GM15510 (cell line): ENCODE results near the gene MID1.

Source experiments
- POLR2A ChIP-seq: IDR thresholded peaks from 3 replicates; pipeline ENCODE4 v1.6.1; 2011; ENCODE audit warnings: borderline replicate concordance; ENCODE audit not compliant: insufficient read length; ENCODE audit errors: extremely low read depth

The MID1 gene

GRCh38 chrX:10536744-10537143 is 83.6 kb downstream of the MID1 start:
- no peak for TF ChIP-seq POLR2A

- no peak for TF ChIP-seq POLR2A
Observed at GRCh38 chrX:10534611-10535010, 85.8 kb downstream of the MID1 start.

- no peak for TF ChIP-seq POLR2A
Observed at GRCh38 chrX:10533696-10534365, 86.6 kb downstream of the MID1 start.

DNA sequence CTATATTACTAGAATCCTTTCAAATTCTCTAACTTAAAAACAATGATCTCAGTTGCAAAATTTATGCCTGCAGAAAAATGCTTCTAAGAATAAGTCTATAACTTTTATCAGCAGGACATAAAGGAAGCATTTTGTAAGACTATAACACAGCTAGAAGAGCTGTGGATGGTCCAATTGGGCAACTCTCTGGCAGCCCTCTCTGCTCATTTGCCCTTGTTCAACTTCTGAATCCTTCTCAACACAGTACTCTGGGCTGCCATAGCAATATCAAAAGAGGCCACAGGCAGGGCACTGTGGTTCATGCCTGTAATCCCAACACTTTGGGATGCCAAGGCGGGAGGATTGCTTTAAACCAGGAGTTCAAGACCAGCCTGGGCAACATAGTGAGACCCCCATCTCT is 88.5 kb downstream of the MID1 start:
- TF ChIP-seq POLR2A, result no peak

- no peak for TF ChIP-seq POLR2A
Observed at GRCh38 chrX:10529344-10529743, 91.0 kb downstream of the MID1 start.

GRCh38 chrX:10526451-10526850 is 93.9 kb downstream of the MID1 start:
- TF ChIP-seq POLR2A, result no peak

DNA sequence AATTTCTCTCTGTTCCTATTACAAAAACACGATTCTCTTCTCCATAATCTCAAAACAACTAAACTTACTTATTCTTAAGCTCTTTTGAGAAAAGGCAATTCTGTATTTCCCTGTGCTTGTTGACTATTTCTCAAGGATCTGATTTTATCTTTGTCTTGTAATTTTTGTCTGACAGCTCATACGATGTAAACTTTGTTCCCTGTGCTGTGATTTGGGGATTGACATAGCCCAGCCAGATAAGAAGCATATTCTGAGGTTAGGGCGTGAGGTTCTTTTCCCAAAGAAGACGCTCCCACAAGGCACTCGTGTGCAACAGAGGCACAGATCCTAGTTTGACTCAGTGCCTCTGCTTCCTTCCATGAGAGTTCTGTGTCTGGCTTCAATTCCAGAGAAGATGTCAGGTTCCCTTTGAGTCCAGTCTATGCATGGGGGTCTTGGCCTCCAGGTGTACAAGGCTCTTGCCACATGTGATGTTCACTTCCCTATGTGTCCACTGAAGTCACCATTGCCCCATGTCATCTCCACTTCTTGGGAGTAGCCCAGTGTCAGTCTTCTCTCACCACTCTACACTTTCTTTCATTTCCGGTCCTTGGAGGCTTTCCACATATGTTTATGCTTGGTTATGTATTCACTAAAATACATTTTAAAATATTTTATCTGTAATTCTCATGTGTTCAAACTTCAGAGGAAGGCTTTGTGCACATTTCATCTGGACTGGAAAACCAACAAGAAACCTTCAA is 94.8 kb downstream of the MID1 start:
- TF ChIP-seq POLR2A, result no peak

- TF ChIP-seq POLR2A, result no peak
Observed at GRCh38 chrX:10524578-10524977, 95.8 kb downstream of the MID1 start.

GRCh38 chrX:10519761-10520160 is 100.6 kb downstream of the MID1 start:
- no peak for TF ChIP-seq POLR2A

DNA sequence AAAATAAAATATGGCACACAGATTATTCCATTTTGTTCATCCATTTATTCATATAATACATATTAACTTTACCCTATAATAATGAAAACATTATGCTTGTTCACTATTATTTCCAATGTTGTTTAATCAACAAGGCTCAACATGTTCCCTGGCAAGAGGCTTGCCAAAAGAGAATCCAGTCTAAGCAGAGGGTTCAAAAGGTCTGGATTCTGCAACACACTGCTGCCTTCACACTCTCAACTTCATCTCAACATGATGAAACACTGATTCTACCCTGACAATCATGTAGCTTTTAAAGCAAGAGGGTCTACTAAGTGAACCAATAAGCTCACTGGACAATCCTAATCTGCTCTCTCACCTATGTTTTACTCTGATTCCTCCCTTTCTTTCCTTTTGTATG is 101.1 kb downstream of the MID1 start:
- TF ChIP-seq POLR2A, result no peak

DNA sequence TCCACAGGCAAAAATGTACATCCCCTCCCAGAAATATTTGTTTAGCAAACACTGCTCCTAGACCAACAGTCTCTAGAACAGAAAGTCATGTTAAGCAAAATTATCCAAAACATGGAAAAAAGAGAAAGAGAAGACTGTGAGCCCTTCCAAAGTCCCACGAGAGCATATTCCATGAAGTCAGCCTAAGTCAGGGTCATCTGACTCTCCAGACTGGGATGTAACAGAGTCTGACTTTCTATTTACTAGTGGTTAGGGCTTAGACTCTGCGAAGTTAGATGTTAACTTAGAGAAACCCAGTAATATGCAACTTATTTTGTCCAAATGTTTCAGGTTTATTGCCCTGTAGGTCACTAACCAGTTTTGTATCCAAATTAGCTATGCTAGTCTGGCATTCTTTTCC is 102.3 kb downstream of the MID1 start:
- no peak for TF ChIP-seq POLR2A

DNA sequence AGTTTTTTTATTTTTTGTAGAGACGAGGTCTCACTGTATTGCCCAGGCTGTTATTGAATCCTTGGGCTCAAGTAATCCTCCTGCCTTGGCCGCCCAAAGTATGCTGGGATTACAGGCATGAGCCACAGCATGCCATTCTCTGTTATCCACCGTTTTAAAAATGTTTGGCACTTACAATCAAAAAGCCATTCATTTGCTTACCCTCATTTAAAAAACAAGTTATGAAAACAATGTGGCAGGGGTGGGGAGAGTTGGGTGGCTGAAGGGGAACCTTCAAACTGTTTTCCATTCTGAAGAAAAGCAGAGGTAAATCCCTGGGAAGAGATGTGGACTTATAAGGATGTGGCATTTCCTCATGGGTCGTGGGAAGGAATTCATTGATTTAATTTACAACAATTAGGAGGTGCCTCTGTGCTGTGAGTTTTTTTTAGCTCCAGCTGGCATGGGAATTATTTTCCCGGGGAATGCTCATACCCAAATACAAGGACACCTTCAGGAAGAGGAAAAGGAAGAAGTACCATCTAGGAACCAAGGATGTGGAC is 103.5 kb downstream of the MID1 start:
- no peak for TF ChIP-seq POLR2A

DNA sequence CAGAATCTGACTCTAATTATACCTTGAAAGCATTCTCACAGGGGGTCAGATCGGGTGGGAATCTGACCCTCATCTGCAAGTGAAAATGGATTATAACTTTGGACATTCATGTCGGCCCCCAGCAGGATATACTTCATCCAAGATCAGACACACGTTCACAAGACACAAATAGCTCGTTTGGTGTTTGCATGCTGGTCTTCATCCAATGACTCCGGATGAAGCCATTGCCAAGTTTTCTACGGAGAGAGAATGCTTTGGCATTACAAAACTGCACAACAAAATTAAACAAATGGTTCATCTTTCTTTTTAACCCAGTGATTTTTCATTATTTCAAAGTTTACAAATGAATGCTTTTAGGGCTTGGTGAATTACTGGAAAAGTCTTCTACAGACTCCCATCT is 105.5 kb downstream of the MID1 start:
- TF ChIP-seq POLR2A, result no peak

DNA sequence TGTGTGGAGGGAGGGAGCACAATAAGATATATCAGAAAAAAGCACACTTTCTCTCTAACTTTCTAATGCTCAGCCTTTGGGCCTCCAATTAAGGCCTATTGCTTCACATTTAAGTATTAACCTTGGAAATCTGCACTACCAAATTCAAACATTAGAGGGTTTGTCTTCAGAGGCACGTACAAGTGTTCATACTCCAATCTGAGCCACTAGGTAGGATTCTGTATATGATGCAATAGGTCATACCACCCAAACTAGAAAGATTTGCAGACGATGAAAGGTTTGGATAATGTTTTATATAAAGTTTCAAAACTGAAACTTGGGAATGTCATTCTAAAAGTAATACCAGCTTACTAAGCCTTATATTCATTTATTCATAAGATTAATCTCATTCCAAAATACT is 106.4 kb downstream of the MID1 start:
- no peak for TF ChIP-seq POLR2A

- TF ChIP-seq POLR2A, result no peak
Observed at GRCh38 chrX:10512741-10513140, 107.6 kb downstream of the MID1 start.

DNA sequence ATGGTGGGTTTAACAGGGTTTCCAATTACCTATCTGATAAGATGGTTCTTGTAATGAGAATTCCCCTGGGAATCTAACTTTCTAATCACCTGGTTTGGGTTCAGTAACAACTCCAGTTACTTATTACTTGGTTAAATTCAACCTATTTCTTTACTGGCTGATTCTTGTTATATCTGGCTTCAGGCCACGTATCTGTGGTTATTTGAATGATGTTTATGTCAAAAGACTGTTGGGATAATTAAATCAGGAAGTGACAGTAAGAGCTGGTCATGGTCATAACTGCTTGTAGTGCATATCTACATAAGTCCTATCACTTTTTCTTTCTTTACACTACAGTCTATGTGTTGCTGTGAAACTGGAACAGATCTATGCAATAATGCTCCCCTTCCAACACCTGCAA is 108.1 kb downstream of the MID1 start:
- no peak for TF ChIP-seq POLR2A
